HG03108 (cell line): ENCODE results near the gene CKAP4.
"Not testable (repeated sequence)": the region's sequence is repeated elsewhere in the genome, so short reads cannot be mapped to it uniquely, and the experiment has no call there.

Experiments used
- ATAC-seq: cut with Tn5 transposase; IDR thresholded peaks from one replicate; pipeline ENCODE4 v1.9.1; 2021; ENCODE audit warnings: moderate library complexity; ENCODE audit not compliant: unreplicated experiment

The CKAP4 gene

GRCh38 chr12:106247674-106248311 lies at the start of gene CKAP4:
TSS of gene CKAP4 (minus strand) at chr12:106248020. CDS start at chr12:106247851, 169 bp downstream.
- peak; percentile 41 for ATAC-seq

- ATAC-seq: no peak
These were observed 49.3 kb upstream of the CKAP4 start for GRCh38 chr12:106297075-106297474.

- no peak for ATAC-seq
These were observed 48.5 kb upstream of the CKAP4 start for GRCh38 chr12:106296179-106296877.

GRCh38 chr12:106292339-106292738 lies 44.5 kb upstream of the CKAP4 start:
- no peak for ATAC-seq

GRCh38 chr12:106291342-106291741 lies 43.5 kb upstream of the CKAP4 start:
- no peak for ATAC-seq

GRCh38 chr12:106290666-106291065 lies 42.8 kb upstream of the CKAP4 start:
- ATAC-seq: no peak

GRCh38 chr12:106289196-106289681 lies 41.4 kb upstream of the CKAP4 start:
- no peak for ATAC-seq

- no peak for ATAC-seq
These were observed 40.8 kb upstream of the CKAP4 start for GRCh38 chr12:106288494-106289195.

GRCh38 chr12:106288101-106288493 lies 40.3 kb upstream of the CKAP4 start:
- no peak for ATAC-seq

- ATAC-seq: no peak
These were observed 39.5 kb upstream of the CKAP4 start for GRCh38 chr12:106287364-106287763.

GRCh38 chr12:106286576-106287162 lies 38.8 kb upstream of the CKAP4 start:
- ATAC-seq: not testable (repeated sequence)

- ATAC-seq: no peak
These were observed 38.2 kb upstream of the CKAP4 start for GRCh38 chr12:106285982-106286381.

GRCh38 chr12:106284358-106285105 lies 36.7 kb upstream of the CKAP4 start:
- ATAC-seq: no peak

- ATAC-seq: peak; percentile 56
These were observed 34.8 kb upstream of the CKAP4 start for GRCh38 chr12:106282457-106283097.

GRCh38 chr12:106281804-106282203 lies 34.0 kb upstream of the CKAP4 start:
- no peak for ATAC-seq

- ATAC-seq: no peak
These were observed 33.4 kb upstream of the CKAP4 start for GRCh38 chr12:106281056-106281782.

- no peak for ATAC-seq
These were observed 32.3 kb upstream of the CKAP4 start for GRCh38 chr12:106280106-106280505.

GRCh38 chr12:106276032-106276740 lies 28.4 kb upstream of the CKAP4 start:
- ATAC-seq: peak; percentile 75

- ATAC-seq: no peak
These were observed 27.6 kb upstream of the CKAP4 start for GRCh38 chr12:106275458-106275857.
